Astrocyte (in vitro differentiated cells and primary cell): ENCODE results near the gene P2RX1. TPM values are rescaled to one million over a fixed set of nuclear protein-coding genes. Genes with fewer than 3 reads are reported as not detected.

Experiments used
- DNase-seq: peaks from one replicate; pipeline ENCODE4 v3.0.0-alpha.2; 2010; ENCODE audit warnings: low read depth
- FAIRE-seq: peaks from 2 replicates; lab custom pipeline; 2011; peaks lifted over from hg19 to GRCh38; lab: Jason Lieb, UNC
- H2AFZ ChIP-seq: 2 replicates; pipeline ENCODE4 v1.6.0; 2012; ENCODE audit warnings: low read depth, low read length, inconsistent platforms
- H3K27ac ChIP-seq: 2 replicates; pipeline ENCODE4 v1.5.1; 2011; ENCODE audit warnings: low read depth, low read length, inconsistent platforms
- H3K27me3 ChIP-seq: 2 replicates; pipeline ENCODE4 v1.6.0; 2011; ENCODE audit warnings: low read length, inconsistent platforms; ENCODE audit not compliant: insufficient read depth
- H3K36me3 ChIP-seq: 2 replicates; pipeline ENCODE4 v1.5.1; 2011; ENCODE audit warnings: low read length, inconsistent platforms; ENCODE audit not compliant: insufficient read depth
- H3K4me1 ChIP-seq: 2 replicates; pipeline ENCODE4 v1.5.1; 2011; ENCODE audit warnings: low read length, inconsistent platforms; ENCODE audit not compliant: insufficient read depth
- H3K4me2 ChIP-seq: 2 replicates; pipeline ENCODE4 v1.6.0; 2012; ENCODE audit warnings: low read length, inconsistent platforms
- H3K4me3 ChIP-seq: 2 replicates; pipeline ENCODE4 v1.5.1; 2011; ENCODE audit warnings: low read depth, mild to moderate bottlenecking, low read length, inconsistent platforms; ENCODE audit not compliant: insufficient read depth
- H3K79me2 ChIP-seq: 2 replicates; pipeline ENCODE4 v1.6.0; 2012; ENCODE audit warnings: mild to moderate bottlenecking, low read length, inconsistent platforms; ENCODE audit not compliant: insufficient read depth
- H3K9ac ChIP-seq: 2 replicates; pipeline ENCODE4 v1.6.0; 2012; ENCODE audit warnings: mild to moderate bottlenecking, low read length, inconsistent platforms
- H3K9me3 ChIP-seq: 2 replicates; pipeline ENCODE4 v1.5.1; 2012; ENCODE audit warnings: low read depth, mild to moderate bottlenecking, low read length, inconsistent platforms; ENCODE audit not compliant: insufficient read depth
- H4K20me1 ChIP-seq: 2 replicates; pipeline ENCODE4 v1.6.0; 2012; ENCODE audit warnings: low read length, inconsistent platforms; ENCODE audit not compliant: insufficient read depth
- H3K27ac Mint-ChIP-seq: one replicate; pipeline ENCODE4 v1.8.0; 2021; ENCODE audit warnings: mild to moderate bottlenecking, mixed read lengths; ENCODE audit not compliant: unreplicated experiment
- H3K27me3 Mint-ChIP-seq: one replicate; pipeline ENCODE4 v1.8.0; 2021; ENCODE audit warnings: low read depth, mixed read lengths; ENCODE audit not compliant: unreplicated experiment
- H3K36me3 Mint-ChIP-seq: one replicate; pipeline ENCODE4 v1.8.0; 2021; ENCODE audit warnings: low read depth, mixed read lengths; ENCODE audit not compliant: unreplicated experiment
- H3K4me1 Mint-ChIP-seq: one replicate; pipeline ENCODE4 v1.8.0; 2021; ENCODE audit warnings: low read depth, mixed read lengths; ENCODE audit not compliant: unreplicated experiment
- H3K4me3 Mint-ChIP-seq: one replicate; pipeline ENCODE4 v1.8.0; 2021; ENCODE audit warnings: mild to moderate bottlenecking, moderate library complexity, mixed read lengths; ENCODE audit not compliant: unreplicated experiment
- H3K9me3 Mint-ChIP-seq: one replicate; pipeline ENCODE4 v1.8.0; 2021; ENCODE audit warnings: mild to moderate bottlenecking, mixed read lengths; ENCODE audit not compliant: unreplicated experiment
- CTCF ChIP-seq: IDR thresholded peaks from 2 replicates; pipeline ENCODE4 v1.5.1; 2011; ENCODE audit warnings: low read depth, mild to moderate bottlenecking, inconsistent platforms, low read length, moderate library complexity; ENCODE audit not compliant: insufficient read depth
- EZH2 ChIP-seq: IDR thresholded peaks from 2 replicates; pipeline ENCODE4 v1.6.1; 2012; ENCODE audit warnings: mild to moderate bottlenecking, low read length, inconsistent platforms; ENCODE audit not compliant: insufficient read depth
- total RNA-seq: library from RNA; stranded (reverse); gene quantifications from 2 replicates; pipeline ENCODE4 v1.2.1, GENCODE V29; 2021

Gene P2RX1
- total RNA-seq, 1 donor from 2014 or later: not detected

- H3K4me3 Mint-ChIP-seq: no peak overlapping the region
- no peak overlapping the region for H3K4me2 ChIP-seq
- H3K36me3 ChIP-seq: no peaks in the 10 kb centered on the region
- no peak overlapping the region for H3K27ac ChIP-seq
- H3K27ac Mint-ChIP-seq: no peak overlapping the region
- no peaks in the 10 kb centered on the region for H3K4me1 Mint-ChIP-seq
- no peaks in the 10 kb centered on the region for H3K9me3 ChIP-seq
- H3K4me3 ChIP-seq: no peak overlapping the region
- H3K79me2 ChIP-seq: no peaks in the 10 kb centered on the region
- H3K36me3 Mint-ChIP-seq: no peaks in the 10 kb centered on the region
- TF ChIP-seq CTCF (no peak), EZH2 (no peak)
- DNase-seq (no peak), FAIRE-seq (no peak)
- H3K9ac ChIP-seq: no peak overlapping the region
- H4K20me1 ChIP-seq: no peaks in the 10 kb centered on the region
- no peaks in the 10 kb centered on the region for H3K4me1 ChIP-seq
- H3K27me3 Mint-ChIP-seq: peaks cover 29% of the 10 kb centered on the region
- H2AFZ ChIP-seq: no peak overlapping the region
- no peaks in the 10 kb centered on the region for H3K27me3 ChIP-seq
- H3K9me3 Mint-ChIP-seq: no peaks in the 10 kb centered on the region
Measured at GRCh38 chr17:3912827-3913226, 3.4 kb downstream of the P2RX1 start.

- H2AFZ ChIP-seq: no peak overlapping the region
Measured at GRCh38 chr17:3911271-3912053, 4.8 kb downstream of the P2RX1 start.

More at GRCh38 chr17:3911271-3912053, 4.8 kb downstream of the P2RX1 start:
- H3K9me3 ChIP-seq: no peaks in the 10 kb centered on the region
- DNase-seq: no peak
- H3K27ac ChIP-seq: no peak overlapping the region
- Mint-ChIP-seq H3K4me3 (peak overlapping the region; percentile 64), H3K27ac (no peak overlapping the region), H3K4me1 (no peaks in the 10 kb centered on the region), H3K36me3 (no peaks in the 10 kb centered on the region), H3K27me3 (peaks cover 33% of the 10 kb centered on the region), H3K9me3 (no peaks in the 10 kb centered on the region)
- no peaks in the 10 kb centered on the region for H3K36me3 ChIP-seq
- H4K20me1 ChIP-seq: no peaks in the 10 kb centered on the region
- H3K4me2 ChIP-seq: no peak overlapping the region
- TF ChIP-seq EZH2 (no peak), CTCF (no peak)
- no peak for FAIRE-seq
- no peak overlapping the region for H3K9ac ChIP-seq
- H3K4me1 ChIP-seq: no peaks in the 10 kb centered on the region
- H3K79me2 ChIP-seq: no peaks in the 10 kb centered on the region
- no peak overlapping the region for H3K4me3 ChIP-seq
- no peaks in the 10 kb centered on the region for H3K27me3 ChIP-seq
